Cerebellar cortex (tissue), 1 donor: ENCODE results near the gene NAPSA.
"Not testable (repeated sequence)": the region's sequence is repeated elsewhere in the genome, so short reads cannot be mapped to it uniquely, and the experiment has no call there.

Source experiments
- DNase-seq: peaks from one replicate; pipeline ENCODE4 v3.0.0-alpha.2; 2015; ENCODE audit warnings: low spot score

The NAPSA gene

DNA sequence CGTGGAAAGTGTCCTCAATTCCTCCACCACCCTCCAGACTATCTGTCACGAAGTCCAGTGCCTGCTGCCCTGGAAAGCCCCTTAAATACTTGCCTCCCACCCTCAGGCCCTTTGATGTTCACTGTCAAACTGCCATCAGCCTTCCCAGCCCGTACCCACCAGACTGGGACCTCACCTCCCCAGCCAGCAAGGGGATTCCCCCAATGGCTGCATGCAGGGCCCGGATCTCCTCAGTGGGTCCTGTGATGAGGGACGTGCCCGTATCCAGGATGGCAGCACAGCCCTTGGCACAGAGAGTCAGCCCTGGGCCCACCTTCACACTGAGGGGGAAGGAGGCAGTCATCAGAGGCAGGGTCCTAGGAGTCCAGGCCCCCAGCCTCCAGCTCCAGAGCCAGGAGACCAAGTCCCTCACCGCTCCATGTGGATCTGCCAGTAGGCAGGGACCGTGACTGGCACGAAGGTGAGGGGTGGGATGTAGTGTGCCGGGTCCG, 6.1 kb downstream of the NAPSA start:
- no peak for DNase-seq

DNA sequence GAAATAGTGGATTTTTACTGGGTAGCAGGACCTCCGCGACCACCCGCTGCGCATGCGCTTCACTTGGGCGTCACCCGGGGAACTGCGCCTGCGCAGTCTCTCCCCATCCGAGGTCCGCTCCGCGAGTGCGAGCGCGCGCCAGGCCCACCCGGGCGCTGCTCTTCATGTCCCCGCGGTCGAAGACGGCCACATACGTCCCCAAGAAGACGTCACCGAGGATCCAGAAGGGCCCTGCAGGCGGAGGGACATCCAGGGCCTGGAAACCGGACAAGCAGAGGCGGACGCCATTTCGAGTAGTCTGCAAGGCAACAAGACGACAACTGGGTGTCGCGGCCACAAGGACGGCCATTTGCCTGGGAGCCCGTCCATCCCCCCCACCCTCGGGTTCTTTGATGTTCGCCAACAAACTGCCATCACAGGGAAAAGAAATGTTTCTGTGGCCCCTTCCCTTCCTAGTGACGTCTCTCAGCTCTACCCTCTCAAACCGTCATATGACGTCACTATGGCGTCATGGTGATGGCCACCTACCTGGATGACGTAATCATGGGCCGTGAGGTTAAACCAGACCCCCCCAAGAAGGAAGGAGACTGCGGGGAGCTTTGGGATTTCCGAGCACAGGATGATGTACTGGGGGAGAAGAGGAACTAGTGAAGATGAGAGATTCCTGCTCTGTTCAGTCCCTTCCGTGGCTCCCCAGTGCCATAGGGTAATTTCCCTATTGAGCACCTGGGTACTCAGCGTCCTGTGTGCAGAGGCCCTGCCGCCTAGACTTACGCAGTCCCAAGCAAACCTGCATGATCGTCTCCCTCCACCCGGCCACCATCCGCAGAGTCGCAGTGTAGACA, 6.7 kb downstream of the NAPSA start:
- peak; percentile 53 for DNase-seq

DNA sequence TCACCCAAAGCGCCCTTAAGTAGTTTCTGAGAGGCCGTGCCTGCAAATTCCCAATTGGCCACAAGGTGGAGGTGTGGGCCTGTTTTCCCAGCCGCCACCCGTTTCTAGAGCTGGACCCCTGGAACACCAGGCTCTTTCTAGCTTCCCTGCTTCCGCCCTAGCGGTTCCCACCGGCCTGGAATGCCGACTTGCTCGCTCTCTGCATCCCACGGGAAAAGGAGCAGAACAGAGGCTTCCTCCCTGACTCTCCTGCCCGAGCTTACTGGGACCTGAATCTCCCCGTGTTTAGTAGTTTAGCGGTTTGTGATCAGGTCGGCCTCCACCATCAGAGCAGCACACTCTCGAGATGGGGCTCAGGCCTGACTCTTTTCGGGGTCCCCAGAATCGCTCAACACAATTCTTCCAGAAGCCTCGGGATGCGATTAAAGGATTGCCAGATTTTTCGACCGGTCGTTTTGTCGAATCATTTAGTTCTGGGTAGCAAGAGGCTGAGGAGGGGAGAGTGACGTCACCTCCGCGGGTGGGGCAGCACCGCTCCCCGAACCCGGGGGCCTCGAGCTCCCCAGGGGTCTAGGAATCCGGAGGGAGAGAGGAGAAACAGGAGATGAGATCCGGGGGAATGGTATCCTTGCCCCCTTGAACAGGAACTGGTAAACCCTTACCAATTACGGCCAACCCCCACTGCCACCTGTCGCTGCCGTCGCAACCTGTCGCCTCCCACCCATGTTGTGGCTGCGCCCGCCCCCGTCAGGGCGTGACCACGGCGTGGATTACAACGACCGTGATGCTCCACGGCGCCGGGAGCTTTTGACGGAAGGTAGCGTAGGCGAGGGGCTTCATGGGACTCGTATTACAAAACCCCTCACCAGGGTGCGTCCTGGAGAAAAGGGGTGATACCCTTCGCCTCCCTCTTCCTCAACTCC, 8.0 kb downstream of the NAPSA start:
- peak; percentile 86 for DNase-seq

- no peak for DNase-seq
Measured at GRCh38 chr19:50356691-50357177, 8.7 kb downstream of the NAPSA start.

DNA sequence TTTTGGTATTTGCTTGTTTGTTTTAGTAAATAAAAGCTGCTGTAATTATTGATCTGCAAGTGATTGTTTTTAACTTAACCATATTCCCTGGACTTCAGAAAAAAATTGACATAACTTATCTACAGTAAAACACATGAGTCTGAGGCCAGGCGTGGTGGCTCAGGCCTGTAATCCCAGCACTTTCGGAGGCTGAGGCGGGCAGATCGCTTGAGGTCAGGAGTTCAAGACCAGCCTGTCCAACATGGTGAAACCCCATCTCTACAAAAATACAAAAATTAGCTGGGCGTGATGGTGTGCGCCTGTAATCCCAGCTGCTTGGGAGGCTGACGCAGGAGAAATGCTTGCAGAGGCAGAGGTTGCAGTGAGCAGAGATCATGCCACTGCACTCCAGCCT, 12.0 kb downstream of the NAPSA start:
- DNase-seq = not testable (repeated sequence)

GRCh38 chr19:50352242-50352641, 13.2 kb downstream of the NAPSA start:
- no peak for DNase-seq

GRCh38 chr19:50349277-50350057, 16.0 kb downstream of the NAPSA start:
- no peak for DNase-seq

DNA sequence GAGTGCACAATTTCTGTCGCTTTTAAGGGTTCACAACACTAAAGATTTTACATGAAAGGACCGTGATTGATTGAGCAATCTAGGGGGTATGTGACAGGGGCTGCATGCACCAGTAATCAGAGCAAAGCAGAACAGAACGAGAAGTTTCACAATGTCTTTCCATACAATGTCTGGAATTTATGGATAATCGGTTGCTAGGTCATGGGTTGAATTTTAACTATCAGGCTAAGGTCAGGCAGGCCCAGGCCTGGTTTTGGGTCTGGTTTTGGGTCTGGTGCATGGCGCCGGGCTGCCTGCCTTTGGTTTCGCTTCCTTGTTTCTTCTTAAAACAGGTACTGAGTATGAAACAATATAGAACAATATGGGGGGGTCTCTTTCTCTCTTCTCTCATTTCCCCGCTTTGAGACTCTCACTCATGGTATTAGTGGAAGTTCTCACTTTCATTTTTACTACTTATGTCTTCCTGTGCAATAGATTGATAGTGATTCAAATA, 18.3 kb downstream of the NAPSA start:
- not testable (repeated sequence) for DNase-seq

GRCh38 chr19:50344661-50345318, 20.6 kb downstream of the NAPSA start:
- DNase-seq = no peak

DNA sequence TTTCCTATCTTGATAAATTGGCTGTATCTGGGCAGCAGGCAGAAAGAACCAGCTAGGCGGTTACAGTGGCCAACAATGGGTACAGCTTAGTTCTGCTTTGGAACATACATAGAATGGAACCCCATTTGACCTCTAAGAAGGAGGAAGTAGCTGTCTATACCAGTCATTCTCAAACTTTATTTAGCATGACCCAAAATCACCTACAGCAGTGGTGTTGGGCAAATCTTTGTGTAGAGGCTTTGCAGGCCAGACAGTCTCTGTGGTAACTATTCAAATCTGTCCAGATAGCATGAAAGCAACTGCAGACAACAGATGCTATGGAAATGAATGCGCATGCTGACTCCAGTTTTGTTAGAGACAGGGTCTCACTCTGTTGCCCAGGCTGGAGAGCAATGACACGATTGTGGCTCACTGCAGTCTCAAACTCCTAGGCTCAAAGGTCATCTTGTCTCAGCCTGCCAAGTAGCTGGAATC, 24.3 kb downstream of the NAPSA start:
- no peak for DNase-seq

GRCh38 chr19:50340331-50340730, 25.1 kb downstream of the NAPSA start:
- DNase-seq = no peak

DNA sequence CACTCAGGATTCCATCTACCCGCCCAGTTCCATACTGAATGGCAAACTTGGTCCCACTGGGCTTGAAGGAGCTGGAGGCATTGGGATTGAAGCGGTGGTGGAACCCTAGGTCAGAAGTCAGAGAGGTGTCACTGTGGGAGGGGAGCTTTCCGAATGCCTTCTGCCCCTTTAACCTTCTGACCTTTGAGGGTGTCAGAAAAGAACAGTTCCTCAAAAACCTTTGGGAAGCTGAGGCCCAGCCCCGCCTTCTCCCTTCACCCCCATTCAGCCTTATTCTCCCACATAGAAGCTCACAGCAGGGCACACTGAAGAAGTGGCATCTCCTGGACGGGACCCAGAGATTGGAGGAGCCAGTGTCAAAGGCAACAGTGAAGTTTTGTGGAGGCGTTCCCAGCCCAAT, 28.4 kb downstream of the NAPSA start:
- not testable (repeated sequence) for DNase-seq

- no peak for DNase-seq
Measured at GRCh38 chr19:50334741-50335421, 30.6 kb downstream of the NAPSA start.

GRCh38 chr19:50333737-50334617, 31.5 kb downstream of the NAPSA start:
- DNase-seq = no peak

GRCh38 chr19:50333235-50333736, 32.2 kb downstream of the NAPSA start:
- peak; percentile 98 for DNase-seq

GRCh38 chr19:50332244-50333038, 33.0 kb downstream of the NAPSA start:
- DNase-seq = peak; percentile 79

- DNase-seq = no peak
Measured at GRCh38 chr19:50331994-50332243, 33.5 kb downstream of the NAPSA start.

GRCh38 chr19:50331221-50331993, 34.0 kb downstream of the NAPSA start:
- peak; percentile 62 for DNase-seq
